Stimulated activated CD8-positive, alpha-beta memory T cell treated with anti-CD3 and anti-CD28 coated beads, Interleukin-2, amount 100 ng/mL, for 1 hour (primary cell): ENCODE results near the gene MYBPH.

ENCODE experiments used
- DNase-seq, 2 donors: peaks; one replicate each; pipeline ENCODE4 v3.0.0-alpha.2; 2020; ENCODE audit warnings: low read depth in 2 of 2

Gene MYBPH

DNA sequence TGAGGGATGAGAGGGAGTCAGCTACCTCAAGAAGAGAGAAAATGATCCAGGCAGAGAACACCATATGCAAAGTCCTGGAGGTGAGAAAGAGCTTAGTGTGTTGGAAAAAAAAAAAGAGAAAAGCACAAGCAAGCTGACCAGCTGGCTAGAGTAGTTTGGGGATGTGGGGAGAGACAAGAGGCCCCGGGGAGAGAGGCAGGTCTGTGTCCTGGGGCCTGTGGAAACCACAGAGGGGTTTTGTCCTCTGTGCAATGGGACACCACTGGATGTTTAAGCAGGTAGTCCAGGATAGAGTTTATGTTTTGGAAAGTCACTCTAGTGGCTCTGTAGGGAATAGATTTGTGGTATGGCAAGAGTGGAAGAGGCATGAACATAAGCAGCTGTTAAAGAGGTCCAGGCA is 25.3 kb upstream of the MYBPH start:
- no peak for DNase-seq

DNA sequence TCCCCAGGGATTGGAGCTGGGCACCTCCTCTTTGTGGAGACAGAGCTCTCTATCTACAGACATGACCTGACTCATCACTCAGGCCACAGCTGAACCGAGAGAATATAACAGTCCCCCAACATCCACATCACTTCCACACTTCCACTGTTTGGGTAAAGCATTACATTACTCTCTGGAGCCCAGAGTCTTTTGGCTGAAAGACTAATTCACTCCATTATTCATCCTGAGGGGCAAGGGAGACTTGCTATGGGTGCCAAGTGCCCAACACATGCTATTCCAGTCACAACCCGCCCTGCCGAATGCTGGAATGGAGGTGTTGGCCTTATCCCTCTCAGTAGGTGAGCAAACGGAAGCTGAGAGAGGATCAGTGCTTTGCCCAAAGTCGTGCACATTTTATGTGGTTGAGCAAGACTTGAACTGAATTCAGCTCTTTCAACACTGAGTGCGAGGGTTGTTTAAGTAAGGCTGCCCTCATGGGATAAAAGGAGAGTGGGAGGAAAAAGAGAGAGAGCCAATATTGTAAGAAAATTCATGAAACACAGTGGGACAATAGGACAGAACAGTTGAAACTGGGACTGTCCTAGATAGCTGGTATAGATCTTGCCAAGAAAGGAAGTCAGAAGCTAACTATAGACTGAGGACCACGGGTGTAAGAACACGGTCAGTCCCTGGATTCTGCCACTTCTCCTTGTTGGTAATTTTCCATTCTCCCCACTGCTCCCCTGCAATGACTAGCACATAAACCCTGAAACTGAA is 24.4 kb upstream of the MYBPH start:
- DNase-seq: no peak

DNA sequence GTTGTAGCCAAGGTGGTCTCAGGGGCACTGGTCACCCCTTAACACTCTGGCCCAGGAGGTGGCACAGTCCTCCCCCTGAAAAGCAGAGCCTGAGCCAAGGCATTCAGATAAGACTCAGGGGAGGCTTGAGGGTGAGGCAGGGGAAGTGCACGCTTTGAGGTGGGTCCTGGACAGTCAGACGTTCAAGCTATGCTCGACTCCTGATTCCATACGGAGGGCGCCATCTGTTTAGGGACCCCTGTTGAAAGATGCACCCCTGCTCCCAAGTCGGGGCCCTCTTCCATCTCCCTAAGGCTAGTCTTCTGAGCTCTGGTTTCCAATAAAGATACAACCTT is 23.8 kb upstream of the MYBPH start:
- no peak for DNase-seq

DNA sequence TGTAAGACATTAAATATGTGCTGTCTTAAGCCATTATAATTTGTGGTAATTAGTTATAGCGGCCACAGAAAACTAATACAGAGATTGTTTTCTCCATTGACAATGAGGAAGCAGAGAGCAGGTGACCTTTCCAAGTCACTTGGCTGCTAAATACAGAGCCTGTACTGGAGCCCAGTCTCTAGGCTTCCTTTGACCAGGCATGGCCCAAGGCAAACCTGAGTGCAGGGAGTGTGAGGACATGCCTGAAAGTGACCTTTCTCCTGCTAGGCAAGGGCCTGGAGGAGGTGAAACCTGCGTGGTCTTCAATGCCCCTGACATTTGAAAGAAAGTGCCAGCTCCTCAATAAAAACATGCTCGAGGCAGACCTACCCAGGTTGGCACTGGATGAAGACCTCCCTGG is 23.4 kb upstream of the MYBPH start:
- no peak for DNase-seq

DNA sequence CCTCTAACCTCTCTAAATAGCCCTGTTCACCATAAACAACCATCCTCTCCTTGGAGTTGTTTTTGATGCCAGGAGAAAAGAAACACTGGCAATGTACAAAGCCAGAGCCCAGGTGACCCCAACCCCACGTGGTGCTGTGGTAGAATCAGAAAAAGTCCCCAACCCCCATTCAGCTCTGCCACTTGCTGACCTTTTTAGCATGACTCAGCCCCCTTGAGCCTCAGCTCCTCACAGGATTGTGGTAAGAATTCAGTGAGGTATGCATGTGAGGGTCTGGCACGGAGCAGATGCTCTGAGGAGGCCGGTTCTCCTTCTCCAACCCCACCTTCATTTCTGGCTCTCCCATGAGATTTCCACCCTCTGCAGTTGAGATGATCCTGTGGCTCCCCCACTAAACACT is 22.0 kb upstream of the MYBPH start:
- no peak for DNase-seq

DNA sequence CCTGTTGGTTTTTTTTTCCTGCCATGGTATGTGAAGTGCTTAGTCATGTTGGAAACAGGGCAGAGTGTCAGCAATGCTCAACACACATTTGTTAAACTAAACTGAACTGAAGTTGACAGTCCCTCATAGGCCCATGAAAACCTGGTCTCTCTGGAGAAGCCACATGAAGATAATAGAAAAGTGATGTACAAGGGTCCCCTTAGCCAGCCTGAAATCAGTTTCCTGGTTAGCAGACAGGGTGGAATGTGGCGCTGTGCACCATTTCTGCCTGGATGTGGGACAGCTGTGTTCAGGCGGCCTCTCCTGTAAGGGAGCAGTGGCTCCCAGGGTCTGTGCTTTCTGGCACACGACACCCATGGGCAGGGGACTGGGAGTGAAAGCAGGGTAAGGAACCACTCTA is 20.7 kb upstream of the MYBPH start:
- DNase-seq: no peak

DNA sequence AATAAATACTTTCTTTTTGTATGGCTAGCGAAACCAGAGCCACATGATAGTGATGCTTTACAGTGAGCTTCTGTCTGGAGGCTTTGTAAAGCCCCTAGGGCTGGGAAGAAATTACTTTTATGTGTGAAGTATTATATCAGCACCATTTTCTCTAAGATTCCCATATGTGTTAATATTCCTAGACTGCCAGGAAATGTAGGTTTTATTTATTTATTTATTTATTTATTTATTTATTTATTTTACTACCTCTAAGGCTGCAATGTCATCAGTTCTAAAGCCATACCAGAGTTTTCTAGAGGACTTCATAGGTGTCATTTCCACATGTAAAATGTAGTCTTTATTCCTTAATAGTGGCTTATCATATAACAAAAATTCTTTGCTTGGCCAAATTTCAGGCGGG is 15.3 kb upstream of the MYBPH start:
- no peak for DNase-seq

DNA sequence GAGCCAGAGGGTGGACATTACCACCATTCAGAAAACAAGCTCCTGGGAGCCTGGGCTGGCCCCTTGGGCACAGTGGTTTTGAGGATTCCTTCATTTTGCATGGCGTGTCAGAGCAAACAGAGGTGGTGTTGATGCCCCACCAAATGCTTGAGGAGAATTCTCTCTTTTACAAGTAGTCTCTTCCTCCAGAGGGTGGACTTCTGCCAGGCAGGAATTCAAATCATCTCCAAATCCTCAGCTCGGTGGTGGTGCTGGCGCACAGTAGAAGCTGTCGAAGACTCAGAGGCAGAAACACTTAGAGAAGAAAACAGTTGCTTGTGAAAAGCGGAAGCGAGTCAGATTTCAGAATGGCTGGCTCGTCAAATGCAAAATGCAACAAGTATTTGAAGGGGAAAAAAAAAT is 14.3 kb upstream of the MYBPH start:
- no peak for DNase-seq

DNA sequence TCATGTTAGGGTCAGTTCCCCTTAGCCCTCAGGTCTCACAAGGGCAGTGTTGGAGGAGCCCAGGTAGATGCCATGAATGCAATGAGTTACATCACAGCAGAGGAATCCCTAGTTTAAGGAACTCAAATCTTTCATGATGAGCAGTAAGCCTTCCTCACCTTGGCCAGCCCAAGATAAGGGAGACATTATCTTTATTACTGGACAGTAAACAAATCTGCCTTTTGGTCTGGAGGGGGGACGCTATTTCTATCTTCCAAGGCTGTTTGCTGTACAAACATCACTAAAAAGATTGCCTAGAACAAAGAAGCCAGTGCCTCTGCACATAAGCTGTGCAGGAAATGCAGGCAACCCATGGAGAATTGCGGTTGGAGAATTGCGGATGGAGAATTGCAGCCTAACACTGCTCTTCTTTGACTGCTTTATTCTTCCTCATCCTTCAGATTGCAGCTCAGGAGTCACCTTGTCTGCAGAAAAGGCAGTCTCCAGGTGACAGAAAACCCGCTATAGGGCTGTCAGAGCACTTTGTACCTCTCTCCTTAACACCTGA is 13.1 kb upstream of the MYBPH start:
- no peak for DNase-seq

DNA sequence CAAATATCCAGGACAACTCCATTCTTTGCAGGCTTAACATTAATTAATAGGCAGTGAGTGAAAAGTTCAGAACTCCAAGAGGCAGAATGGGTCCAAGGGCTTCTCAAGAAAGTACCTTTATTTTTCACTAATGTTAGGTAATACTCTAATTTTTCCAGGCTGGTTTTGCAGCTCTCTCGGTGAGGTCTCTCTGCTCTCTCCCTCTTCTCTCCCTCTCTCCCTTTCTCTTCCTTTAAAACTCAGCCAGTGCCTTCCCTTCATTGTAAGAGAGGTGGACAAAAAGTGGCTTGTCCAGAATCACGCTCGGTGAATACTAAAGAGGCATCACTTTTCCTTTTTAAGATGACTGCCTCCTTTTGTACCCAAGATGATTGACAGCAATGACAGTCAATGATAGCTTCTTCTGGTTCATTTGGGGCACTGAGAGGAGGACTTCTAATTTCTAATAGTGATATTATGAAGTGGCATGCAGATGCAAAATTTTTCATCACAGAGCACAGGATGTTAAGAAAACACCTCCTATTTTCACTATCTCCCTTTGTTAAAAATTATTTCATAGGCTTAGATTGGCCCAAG is 12.2 kb upstream of the MYBPH start:
- no peak for DNase-seq

DNA sequence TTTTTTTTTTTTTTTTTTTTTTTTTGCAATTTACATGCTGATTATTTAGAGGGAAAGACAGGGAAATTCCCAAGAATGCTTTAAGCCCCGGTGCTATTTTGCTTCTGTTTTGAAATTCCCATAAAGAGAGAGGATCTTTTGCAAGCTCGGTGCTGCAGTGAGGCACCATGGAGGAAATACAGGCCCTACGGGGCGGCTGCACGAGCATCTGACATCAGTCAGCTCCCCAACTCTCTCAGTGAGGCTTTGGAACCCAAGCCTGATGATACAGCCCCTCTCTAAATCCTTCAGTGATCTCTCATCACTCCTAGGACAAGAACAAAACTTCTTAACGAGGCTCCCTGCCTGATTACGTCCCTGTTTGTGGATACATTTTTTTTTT is 11.7 kb upstream of the MYBPH start:
- DNase-seq: no peak

DNA sequence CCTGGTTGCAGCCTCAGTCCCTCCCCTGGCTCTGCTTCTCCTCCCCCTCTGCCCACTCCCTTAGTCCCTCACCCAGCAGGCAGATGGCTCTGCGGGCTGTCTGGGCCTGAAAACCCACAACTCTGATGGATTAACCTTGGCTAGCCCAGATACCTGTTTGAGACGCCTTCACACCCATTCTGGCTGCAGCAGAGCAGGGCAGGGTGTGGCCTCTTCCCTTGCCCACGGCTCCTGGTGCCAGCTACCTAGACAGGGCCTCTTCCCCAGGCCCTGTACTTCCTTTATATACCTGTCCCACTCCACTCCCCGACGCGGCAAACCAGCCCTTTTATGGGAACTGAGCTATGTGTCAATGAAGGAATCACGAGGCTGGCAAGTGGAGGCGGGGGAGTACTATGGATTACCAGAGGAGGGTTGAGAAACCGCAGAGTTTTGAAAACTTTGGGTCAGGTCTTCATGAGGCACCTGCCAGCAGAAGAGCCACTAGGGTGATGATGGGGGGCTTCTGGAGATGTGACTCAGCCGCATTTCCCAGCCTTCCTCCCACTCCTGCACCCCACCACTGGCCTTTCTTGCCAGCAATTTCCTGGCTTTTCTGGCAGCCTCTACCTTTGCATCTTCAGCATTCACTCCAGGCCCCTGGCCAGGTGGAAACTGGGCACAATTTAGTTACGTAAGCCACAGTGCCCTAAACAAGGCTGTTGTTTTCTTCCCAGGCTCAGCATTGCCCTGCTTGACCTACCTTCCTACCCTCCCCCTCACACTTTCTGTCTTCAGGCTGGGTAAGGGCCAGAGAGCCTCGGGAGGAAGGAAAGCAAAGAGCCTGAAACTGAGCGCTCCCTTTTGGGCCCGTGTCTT is 11.0 kb upstream of the MYBPH start, which contains the start of gene CHI3L1:
CHI3L1 (minus strand) TSS at position 259 of the 858 bp plus-strand sequence; CDS start at position 178, 81 bp downstream.
- no peak for DNase-seq

DNA sequence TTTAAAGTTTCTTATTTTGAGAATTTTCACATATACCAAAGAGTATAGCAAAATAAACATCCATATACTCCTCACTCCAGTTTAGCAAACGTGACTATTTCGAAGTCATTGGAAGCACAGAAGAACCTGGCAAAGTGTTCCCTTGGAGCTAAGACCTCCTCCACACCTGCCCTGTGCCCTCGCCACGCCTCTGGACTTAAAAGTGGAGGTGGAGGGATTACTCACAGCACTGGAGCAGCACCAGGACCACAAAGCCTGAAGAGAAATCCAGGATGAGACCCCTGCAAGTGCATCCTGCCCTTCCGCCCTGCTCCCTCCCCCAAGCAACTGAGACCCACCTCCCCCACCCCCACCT is 10.4 kb upstream of the MYBPH start:
- DNase-seq: no peak

DNA sequence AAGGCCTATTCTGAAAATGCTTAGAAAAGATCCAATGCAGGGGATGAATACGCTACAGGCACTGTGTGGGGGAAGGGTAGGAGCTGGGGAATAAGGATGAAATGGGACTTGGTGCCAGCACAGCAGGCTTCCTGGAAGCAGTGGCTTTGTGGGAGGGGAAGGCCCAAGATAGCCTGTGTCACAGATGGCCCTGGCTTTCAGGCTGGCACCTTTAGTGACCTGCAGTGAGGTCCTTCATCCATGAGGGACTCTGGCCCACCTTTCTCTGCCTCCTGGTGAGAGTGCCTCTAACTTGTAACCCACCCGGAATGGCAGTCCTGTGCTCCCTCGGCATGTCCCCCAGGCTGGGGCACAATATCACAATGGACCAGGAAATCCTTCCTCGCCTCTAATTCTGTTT is 10.0 kb upstream of the MYBPH start:
- DNase-seq: no peak

DNA sequence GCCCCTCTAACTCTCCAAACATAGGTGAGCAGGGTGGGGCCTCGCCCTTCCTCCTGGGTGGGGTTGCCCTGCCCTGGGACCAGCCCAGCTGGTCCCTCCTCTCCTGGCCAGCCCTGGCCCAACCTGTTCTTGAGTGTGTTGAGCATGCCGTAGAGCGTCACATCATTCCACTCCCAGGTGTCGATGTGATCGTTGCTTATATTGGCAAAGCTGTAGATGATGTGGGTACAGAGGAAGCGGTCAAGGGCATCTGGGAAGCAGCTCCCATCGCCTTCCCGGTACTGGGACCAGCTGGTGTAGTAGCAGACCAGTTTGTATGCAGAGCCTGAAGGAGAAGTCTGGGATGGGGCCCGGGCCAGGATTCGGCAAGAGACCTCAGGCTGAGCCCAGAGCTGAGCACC is 9.4 kb upstream of the MYBPH start:
- no peak for DNase-seq

DNA sequence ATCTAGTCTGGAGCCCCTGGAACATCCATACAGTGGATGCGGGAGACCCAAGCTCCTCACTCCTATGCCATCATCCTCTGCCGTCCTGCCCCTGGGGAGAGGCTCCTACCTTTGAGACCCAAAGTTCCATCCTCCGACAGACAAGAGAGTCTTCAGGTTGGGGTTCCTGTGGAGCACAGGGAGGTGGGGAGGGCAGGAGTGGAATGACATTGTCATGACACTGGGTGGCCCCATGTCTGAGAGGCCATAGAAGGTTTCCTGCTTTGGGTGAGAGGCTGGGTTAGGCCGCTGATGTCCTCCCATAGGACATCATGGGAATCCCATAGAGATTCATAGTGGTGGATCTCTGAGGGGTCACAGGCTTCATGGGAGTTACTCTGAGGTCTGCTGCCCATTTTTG is 8.8 kb upstream of the MYBPH start:
- DNase-seq: no peak

DNA sequence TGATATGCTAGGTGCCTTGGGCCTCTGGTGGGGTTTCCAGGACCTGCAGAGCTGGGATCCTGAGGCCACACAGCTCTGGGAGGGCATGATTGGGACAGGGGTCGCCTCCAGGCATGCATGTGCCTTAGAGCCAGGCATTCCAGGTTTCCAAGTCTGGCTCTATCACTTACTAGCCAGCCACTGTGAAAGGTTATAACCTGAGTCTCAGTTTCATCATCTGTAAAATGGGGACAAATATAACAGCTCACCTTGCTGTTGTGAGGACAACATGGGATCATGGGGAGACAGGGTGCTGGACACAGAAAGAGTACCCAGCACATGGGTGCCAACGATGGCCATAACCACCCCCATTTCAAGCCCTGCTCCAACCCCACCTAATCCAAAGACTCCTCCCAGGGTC is 8.2 kb upstream of the MYBPH start:
- DNase-seq: no peak

DNA sequence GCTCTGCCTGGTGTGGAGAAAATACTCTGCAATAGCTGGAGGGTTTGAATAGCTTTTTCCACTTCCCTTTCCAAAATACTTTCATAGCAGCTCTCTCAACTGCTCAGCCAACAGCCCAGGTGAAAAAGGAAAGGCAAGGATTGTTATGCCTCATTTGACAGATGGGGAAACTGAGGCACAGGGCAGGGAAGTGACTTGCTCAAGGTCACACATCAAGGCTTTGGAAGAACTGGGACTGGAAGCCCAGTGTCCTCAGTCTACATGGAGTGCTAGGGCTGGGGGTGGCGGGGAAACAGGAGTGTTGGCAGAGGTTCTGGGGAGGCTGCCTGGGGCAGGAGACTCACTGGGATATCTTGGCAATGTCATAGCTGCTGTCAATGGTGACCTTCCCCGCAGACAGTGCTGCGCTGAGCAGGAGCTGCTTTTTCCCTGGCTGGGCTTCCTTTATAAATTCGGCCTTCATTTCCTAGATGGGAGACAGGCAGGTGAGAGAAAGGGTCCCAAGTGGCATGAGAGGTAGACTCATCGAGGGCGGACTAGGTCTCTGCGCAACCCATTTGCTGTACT is 6.8 kb upstream of the MYBPH start:
- DNase-seq: no peak

DNA sequence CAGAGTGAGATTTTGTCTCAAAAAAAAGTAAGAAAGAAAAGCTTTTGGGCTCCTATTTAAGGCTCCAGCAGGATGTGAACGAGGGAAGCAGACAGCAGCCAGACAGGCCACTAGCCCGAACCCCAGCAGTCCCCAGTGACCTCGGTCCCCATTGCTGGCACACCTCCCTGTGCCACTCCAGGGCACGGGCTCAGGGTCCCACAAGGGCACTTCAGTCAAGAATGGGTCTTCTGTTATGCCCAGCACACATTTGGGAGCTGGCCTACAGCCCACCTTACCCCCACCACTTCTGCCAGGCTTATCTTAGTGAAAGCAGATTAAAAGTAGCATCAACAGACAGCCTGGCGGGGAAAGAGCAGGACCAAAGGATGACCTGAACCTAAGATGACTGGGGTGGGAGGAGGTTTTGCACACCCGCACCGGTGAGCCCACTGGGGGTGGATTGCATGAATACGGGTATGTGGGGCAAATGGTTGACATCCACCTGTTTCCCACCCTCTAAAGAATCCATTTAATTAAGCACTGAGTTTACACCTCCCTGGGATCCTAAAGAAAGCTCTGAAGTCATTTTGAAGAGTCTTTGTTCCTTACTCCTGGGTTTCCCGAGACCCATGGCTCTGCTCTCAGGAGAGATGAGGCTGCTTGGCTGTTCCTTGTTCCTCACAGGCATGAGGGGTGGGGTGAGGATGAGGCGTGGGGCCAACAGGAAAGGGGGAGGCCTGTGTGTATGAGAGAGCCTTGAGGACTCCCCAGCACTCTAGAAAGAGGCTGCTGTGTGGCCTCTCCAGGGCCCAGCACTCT is 6.2 kb upstream of the MYBPH start:
- no peak for DNase-seq

DNA sequence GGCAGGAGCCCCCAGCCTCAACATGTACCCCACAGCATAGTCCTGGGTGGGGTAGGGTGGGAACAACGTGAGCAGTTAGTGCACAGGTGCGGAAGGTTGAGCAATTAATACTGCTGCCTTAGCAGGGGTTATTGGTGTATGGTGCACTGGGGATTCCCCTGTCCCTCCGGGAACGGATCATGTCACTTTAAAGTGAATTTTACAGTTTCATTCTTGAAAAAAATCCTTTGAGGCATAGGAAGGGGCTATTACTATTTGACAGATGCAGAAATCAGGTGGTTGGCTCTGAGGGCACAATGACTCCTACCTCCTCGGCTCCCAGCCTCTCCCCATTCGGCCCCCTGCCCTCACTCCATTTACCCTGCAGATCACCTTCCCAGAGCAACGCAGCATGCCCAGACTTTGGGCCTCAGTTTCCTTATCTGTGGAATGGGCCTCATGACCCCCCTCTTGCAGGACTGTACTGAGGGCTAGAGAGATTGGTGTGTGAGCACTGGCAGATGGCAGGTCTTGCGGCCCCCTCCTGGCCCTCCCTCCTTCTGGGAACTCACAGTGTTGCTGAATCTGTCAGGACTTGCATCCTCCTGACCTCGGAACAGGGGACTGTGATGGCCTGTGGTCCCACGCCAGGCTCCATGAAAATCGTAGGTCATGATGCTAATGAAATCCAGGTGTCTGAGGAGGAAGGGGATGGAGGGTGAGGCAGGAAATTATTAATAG is 5.1 kb upstream of the MYBPH start:
- DNase-seq: no peak

DNA sequence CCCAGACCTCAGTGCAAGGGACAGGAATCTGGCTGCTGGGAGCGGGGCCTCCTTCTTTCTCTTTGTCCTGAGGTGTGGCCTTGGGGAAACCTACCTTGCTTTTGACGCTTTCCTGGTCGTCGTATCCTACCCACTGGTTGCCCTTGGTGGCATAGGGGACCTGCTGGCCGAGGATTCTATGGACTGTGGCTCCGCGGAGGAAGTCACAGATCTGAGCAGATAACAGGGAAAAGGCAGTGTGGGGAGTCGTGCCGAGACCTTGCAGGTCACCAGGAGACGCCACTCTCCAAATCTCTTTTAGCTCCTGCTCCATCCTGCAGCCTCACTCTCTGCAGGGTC is 4.0 kb upstream of the MYBPH start:
- no peak for DNase-seq
